ENCODE results near the gene PASK. TPM values are rescaled to one million over a fixed set of nuclear protein-coding genes. Genes with fewer than 3 reads are reported as not detected.
"Not testable (repeated sequence)": the region's sequence is repeated elsewhere in the genome, so short reads cannot be mapped to it uniquely, and the experiment has no call there.

The PASK gene
- 8.3 and 8.5 TPM in 2 replicates for total RNA-seq (2014; rRNA removed)
- 3.3 TPM for polyA plus RNA-seq (2012)

GRCh38 chr2:241148891-241149674 is at the start of gene PASK:
Gene PASK, minus strand, starts transcription at chr2:241149472. Its CDS starts 6,440 bp downstream, at chr2:241143032.
- DNase-seq (ENCODE audit: low read depth) = peak; percentile 92

DNA sequence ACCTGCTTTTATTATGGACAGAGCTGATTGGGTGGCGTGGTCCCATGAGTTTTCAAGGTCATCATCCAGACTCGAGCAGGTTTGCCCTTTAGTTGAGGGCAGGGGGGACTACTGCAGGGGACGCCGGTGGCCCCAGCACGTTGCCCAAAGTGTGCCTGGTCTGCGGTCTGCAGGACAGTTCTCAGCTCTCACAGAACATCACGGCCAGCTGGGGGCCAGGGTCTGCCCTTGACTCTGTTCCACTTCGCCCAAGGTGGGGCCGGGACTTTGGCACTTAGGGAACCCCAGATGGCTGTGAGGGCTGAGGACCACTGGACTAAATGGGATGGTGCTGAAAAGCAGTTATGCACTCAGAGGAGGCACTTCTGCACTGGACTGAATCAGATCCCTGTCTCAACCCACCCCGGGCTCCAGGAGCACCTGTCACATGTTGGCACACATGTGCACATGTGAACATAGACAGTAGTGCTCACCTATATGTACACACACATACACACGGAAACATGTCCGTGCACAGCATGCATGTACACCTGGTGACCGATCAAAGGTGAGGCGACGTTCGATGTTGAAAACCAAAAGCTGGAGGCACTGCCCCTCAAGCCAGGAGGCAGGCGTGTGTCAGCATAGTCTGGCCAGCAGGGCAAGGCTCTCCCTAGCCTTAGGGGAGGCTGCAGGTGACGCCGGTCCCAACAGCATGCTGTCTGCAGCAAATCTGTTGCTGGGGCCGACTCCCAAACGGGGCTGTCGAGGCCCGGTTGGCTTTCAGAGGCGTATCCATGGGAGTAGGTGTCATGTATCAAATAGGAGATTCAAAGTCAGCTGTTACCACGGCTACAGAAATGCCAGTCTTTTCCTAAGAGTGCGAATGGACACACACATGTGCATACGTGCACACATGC is 49.4 kb upstream of the PASK start:
- DNase-seq (ENCODE audit: low read depth) = no peak

- no peak for DNase-seq (ENCODE audit: low read depth)
Measured at GRCh38 chr2:241197947-241198346, 48.7 kb upstream of the PASK start.

DNA sequence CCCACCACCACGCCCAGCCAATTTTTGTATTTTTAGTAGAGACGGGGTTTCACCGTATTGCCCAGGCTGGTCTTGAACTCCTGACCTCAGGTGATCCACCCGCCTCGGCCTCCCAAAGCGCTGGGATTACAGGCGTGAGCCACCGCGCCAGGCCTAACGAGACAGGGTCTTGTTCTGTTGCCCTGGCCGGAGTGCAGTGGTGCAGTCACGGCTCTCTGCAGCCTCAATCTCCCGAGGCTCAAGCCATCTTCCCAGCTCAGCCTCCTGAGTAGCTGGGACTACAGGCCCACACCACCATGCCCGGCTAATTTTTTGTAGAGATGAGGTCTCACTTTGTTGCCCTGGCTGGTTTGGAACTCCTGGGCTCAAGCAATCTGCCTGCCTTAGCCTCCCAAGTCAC is 48.0 kb upstream of the PASK start:
- DNase-seq (ENCODE audit: low read depth) = not testable (repeated sequence)

GRCh38 chr2:241195506-241196130 is 46.3 kb upstream of the PASK start:
- no peak for DNase-seq (ENCODE audit: low read depth)

GRCh38 chr2:241194811-241195210 is 45.5 kb upstream of the PASK start:
- DNase-seq (ENCODE audit: low read depth) = no peak

DNA sequence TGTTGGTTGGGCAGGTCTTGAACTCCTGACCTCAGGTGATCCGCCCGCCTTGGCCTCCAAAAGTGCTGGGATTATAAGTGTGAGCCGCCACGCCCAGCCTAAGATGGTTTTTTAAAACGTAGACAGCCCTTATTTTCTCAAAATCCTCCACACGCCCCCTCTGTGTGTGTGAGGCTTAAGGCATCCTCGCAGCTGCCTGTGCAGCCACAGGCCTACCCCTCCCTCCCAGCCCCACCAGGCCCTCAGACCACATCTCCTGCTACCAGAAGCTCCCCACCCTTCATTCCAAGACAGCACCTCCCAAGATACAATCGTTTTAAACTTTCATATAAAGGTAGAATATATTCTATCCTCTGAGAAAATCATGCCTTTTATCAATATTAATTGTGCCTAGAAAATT is 44.0 kb upstream of the PASK start:
- no peak for DNase-seq (ENCODE audit: low read depth)

GRCh38 chr2:241191081-241191480 is 41.8 kb upstream of the PASK start:
- no peak for DNase-seq (ENCODE audit: low read depth)

GRCh38 chr2:241190291-241190981 is 41.2 kb upstream of the PASK start:
- DNase-seq (ENCODE audit: low read depth) = no peak

- no peak for DNase-seq (ENCODE audit: low read depth)
Measured at GRCh38 chr2:241189856-241190201, 40.6 kb upstream of the PASK start.

DNA sequence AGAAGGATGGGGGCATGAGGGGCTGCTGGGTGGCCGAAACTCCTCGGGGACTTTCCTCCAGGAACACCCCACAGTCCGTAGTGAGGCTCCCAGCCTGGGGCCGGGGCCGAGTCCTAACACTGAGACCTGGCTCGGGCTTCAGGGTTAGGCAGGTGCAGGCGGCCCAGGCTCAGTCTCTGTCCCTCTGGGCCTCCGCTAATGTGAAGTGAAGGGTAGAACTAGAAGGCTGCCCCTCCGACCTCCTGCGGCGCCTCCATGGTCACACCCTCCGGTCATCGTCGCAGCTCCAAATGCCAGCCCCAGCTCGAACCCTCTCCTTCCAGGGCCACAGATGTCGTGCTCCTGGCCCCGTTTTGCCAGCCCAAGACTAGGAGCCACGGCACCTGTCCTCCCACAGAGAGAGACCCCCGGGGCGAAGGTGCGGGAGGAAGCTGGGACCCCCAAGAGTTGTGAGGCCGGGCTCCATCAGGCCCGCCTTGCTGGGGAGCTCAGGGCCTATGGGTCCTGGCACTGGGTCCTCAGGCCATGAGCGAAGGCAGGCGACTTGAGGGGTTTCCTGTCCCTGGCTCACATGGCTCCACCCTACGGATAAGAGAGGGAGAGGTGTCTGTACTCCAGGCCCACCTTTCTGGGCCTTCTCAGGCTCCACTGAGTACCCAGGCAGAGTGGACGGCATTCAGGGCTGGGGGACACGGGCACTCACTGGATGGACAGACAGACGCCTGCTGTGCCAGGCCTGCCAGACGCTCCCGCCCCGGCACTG is 40.0 kb upstream of the PASK start:
- DNase-seq (ENCODE audit: low read depth) = no peak

DNA sequence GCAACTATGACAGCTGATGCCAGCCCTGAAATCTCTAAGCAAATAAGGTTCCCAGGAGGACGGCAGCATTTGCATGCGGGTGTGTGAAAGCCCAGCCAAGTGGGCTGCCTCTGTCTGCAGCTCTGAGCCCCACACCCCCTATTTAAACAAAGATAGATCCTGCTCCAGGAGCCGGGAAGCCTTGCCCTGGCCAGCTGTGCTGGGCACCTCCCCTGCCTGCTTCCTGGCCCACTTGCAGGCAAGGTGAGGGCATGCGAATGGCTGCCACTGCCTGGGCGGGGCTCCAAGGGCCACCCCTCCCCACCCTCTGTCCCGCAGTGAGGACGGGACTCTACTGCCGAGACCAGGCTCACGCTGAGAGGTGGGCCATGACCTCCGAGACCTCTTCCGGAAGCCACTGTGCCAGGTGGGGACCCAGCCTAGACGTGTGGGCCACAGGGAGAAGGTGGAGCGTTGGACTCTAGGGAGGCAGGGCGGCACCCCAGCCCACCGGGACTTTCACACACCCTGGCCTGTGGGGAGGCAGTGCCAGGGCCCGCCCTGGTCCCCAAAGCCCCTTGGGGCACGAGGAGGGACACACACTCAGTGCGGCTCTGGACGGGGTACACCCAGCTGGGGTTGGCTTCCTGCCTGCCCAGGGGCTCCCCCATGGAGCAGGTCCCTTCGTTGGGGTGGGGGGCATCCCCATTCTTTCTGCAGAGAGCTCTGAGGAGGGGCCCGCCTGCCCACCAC is 39.3 kb upstream of the PASK start, which contains the start of gene ANO7:
Gene ANO7, plus strand, starts transcription at position 317 of the 732 bp plus-strand sequence. CDS start 1,387 bp downstream, outside the sequence.
- no peak for DNase-seq (ENCODE audit: low read depth)

DNA sequence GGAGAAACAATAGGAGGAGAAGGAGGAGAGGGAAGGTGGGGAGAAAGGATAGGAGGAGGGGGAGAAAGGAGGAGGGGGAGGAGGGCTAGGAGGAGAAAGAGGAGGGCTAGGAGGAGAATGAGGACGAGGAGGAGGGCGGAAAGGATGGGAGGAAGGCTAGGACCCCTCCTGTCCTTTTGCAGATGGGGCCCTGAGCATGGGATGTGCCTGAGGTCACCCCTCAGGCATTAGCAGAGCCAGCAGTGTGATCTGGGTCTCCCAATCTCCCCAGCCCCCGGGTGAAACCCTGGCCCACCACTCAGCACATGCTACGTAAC is 38.6 kb upstream of the PASK start:
- no peak for DNase-seq (ENCODE audit: low read depth)

DNA sequence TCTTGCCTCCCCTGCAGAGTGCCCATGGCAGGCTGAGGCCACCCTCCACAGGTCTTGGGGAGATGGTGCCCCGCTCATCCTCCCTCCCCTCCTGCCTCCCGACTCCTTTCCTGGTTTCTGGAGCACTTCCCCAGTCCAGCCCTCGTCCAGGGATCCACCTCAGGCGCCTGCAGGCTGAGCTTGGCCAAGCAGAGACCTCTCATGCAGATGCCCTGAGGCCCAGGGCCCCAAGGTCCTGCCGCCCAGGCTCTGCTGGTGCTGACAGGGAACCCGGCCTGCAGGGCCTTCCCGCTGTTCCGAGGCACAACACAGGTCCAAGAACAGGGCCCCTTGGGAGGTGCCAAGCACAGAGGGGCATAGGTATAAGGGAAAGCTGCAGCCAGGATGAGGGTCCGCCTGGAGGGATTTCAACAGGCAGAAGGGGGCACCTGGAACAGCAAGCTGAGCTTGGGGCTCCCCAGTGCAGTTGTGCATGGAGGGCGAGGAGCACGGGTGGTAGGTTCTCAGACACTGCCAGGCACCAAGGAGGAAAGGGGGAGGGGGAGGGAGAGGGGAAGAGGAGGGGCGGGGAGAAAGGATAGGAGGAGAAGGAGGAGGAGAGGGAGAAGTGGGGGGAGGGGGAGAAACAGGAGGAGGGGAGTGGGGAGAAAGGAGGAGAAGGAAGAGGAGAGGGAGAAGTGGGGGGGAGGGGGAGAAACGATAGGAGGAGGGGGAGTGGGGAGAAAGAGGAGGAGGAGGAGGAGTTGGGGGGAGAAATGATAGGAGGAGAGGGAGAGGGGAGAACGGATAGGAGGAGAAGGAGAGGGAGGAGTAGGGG is 38.0 kb upstream of the PASK start:
- no peak for DNase-seq (ENCODE audit: low read depth)

- DNase-seq (ENCODE audit: low read depth) = no peak
Measured at GRCh38 chr2:241185961-241186360, 36.7 kb upstream of the PASK start.

DNA sequence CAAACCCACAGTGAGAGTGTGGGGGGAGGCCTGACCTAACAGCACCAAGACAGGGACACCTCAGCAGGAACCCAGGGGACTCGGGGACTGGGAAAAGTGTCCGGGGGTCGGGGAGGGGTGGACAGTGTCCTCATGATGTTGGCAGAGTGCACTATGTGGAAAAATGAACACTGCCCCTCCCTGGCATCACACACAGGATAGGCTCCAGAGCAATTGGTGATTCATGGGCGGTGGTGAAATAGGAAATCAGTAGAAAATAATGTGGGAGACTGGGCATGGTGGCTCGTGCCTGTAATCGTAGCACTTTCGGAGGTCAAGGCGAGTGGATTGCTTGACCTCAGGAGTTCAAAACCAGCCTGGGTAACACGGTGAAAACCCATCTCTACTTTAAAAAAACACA is 35.6 kb upstream of the PASK start:
- DNase-seq (ENCODE audit: low read depth) = no peak

DNA sequence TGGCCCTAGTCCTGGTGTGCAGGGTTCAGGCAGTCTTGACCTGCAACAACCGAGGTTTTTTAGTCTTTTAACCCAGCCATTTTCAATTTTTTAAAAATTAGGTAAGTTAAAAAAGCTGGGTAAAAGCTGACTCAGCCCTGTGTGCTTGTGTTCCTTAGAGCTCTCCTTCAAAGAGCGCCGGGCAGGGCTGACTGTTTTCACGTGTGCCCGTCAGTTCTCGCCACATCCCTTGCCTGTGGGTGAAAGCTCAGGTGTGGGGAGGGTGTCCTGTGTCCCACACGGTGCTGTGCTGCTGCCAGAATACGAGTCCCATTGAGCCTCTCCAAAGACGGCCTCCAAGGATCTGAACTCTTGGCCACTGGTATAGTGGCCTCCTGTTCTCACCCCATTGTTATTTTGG is 33.9 kb upstream of the PASK start:
- no peak for DNase-seq (ENCODE audit: low read depth)

DNA sequence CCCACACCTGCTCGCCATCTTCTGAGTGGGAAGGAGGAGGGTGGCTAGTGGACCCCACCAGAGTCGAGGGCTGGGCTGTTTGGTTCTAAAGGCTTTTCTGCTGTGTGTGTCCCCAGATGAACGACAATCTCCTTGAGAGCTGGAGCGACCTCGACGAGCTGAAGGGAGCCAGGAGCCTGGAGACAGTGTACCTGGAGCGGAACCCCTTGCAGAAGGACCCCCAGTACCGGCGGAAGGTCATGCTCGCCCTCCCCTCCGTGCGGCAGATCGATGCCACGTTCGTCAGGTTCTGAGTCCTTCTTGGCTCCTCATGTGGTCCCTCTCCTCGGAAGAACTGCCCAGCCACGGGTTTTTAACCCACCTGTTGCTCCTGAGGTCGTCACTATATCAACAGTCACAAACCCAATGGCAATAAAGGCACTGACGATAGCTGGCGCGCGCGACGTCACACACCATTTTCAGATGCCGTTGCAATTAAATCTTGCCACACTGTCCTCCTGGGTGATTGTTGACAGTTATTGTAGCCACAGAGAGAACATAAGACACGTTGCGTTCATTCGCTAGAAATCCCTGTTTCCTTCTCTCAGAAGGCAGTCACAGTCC is 33.4 kb upstream of the PASK start:
- no peak for DNase-seq (ENCODE audit: low read depth)

DNA sequence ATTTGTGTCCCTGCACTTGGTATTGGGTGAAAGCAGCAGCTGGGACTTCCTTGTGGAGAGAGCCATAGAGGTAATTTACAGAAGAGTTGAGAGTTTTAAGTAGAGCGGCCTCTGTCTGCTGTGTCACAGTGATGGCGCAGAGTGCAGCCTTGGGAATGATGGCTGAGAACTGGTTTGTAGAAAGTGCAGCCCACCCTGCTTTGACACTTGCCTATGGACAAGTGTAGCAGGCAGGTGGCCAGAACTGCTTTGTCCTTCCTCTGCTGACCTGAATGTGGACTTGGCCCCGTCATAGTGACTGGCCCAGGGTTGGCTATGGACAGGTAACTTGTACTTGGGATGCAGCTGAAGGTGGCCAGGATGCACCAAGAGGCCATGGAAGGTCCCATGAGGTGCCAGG is 32.9 kb upstream of the PASK start:
- no peak for DNase-seq (ENCODE audit: low read depth)
